GM12891 (cell line): ENCODE measurements around the gene DISP3.

Source experiments
- POLR2A ChIP-seq: IDR thresholded peaks from 2 replicates; pipeline ENCODE4 v1.6.1; 2011; ENCODE audit warnings: low read depth, low read length, control low read depth
- POLR2AphosphoS5 ChIP-seq: IDR thresholded peaks from 2 replicates; pipeline ENCODE4 v1.6.1; 2011; ENCODE audit warnings: low read depth, low read length, control low read depth
- SPI1 ChIP-seq: IDR thresholded peaks from 2 replicates; pipeline ENCODE4 v1.6.1; 2011; ENCODE audit warnings: low read depth, low read length, control low read depth
- TAF1 ChIP-seq: IDR thresholded peaks from 2 replicates; pipeline ENCODE4 v1.6.1; 2011; ENCODE audit warnings: low read depth, low read length, control low read depth

- TF ChIP-seq POLR2AphosphoS5 (no peak), POLR2A (no peak), SPI1 (no peak), TAF1 (no peak)
Measured at GRCh38 chr1:11541236-11541635, 62.3 kb downstream of the DISP3 start.
